MM.1S (cell line): ENCODE measurements around the gene PDCD2L.

Source experiments
- DNase-seq: peaks from one replicate; pipeline ENCODE4 v3.0.0-alpha.2; 2015
- H2AFZ ChIP-seq: fragments of 300-600 bp; sonication (generic); 2 replicates; pipeline ENCODE4 v1.6.0; 2016; ENCODE audit warnings: antibody characterized with exemption, low read length
- H3F3A ChIP-seq: fragments of 300-600 bp; sonication (generic); 2 replicates; pipeline ENCODE4 v1.6.1; 2016; ENCODE audit warnings: mild to moderate bottlenecking, antibody characterized with exemption, low read length, moderate library complexity, mixed read lengths; ENCODE audit not compliant: insufficient read depth
- H3K27ac ChIP-seq: fragments of 300-600 bp; sonication (generic); 2 replicates; pipeline ENCODE4 v1.5.1; 2016; ENCODE audit warnings: mild to moderate bottlenecking, low read length
- H3K27me3 ChIP-seq: fragments of 300-600 bp; sonication (generic); replicated peaks from 2 replicates; pipeline ENCODE4 v1.6.0; 2016; ENCODE audit warnings: low read length; ENCODE audit not compliant: insufficient read depth
- H3K36me3 ChIP-seq: fragments of 300-600 bp; sonication (generic); replicated peaks from 2 replicates; pipeline ENCODE4 v1.6.1; 2016; ENCODE audit warnings: mild to moderate bottlenecking, low read length, mixed read lengths; ENCODE audit not compliant: insufficient read depth
- H3K4me1 ChIP-seq: fragments of 300-600 bp; sonication (generic); 2 replicates; pipeline ENCODE4 v1.6.1; 2016; ENCODE audit warnings: low read length, mixed read lengths
- H3K4me2 ChIP-seq: fragments of 300-600 bp; sonication (generic); 2 replicates; pipeline ENCODE4 v1.6.0; 2016; ENCODE audit warnings: low read depth, low read length
- H3K4me3 ChIP-seq: fragments of 300-600 bp; sonication (generic); 2 replicates; pipeline ENCODE4 v1.5.1; 2016; ENCODE audit warnings: low read length, mixed read lengths
- H3K79me2 ChIP-seq: fragments of 300-600 bp; sonication (generic); 2 replicates; pipeline ENCODE4 v1.6.1; 2016; ENCODE audit warnings: mixed run types, low read length, mixed read lengths
- H3K9ac ChIP-seq: fragments of 300-600 bp; sonication (generic); 2 replicates; pipeline ENCODE4 v1.6.1; 2016; ENCODE audit warnings: low read length, mixed read lengths
- H3K9me2 ChIP-seq: fragments of 300-600 bp; sonication (generic); replicated peaks from 2 replicates; pipeline ENCODE4 v1.6.1; 2016; ENCODE audit warnings: mild to moderate bottlenecking, low read length, mixed read lengths; ENCODE audit not compliant: insufficient read depth
- H3K9me3 ChIP-seq: fragments of 300-600 bp; sonication (generic); replicated peaks from 2 replicates; pipeline ENCODE4 v1.6.1; 2016; ENCODE audit warnings: mild to moderate bottlenecking, low read length, mixed read lengths; ENCODE audit not compliant: insufficient read depth
- H4K20me1 ChIP-seq: fragments of 300-600 bp; sonication (generic); 2 replicates; pipeline ENCODE4 v1.6.1; 2016; ENCODE audit warnings: mild to moderate bottlenecking, low read length, moderate library complexity, mixed read lengths; ENCODE audit not compliant: insufficient read depth
- EZH2 ChIP-seq: fragments of 300-600 bp; sonication (generic); optimal IDR thresholded peaks from 2 replicates; pipeline ENCODE3; 2017; ENCODE audit warnings: low read depth, mild to moderate bottlenecking, antibody characterized with exemption, low read length, mixed read lengths
- EZH2phosphoT487 ChIP-seq: fragments of 300-600 bp; sonication (generic); IDR thresholded peaks from 2 replicates; pipeline ENCODE4 v1.6.1; 2018; ENCODE audit warnings: antibody characterized with exemption, low read length
- TF ChIP-seq, protein P1 (sequence below): fragments of 300-600 bp; sonication (generic); IDR thresholded peaks from 2 replicates; pipeline ENCODE4 v1.5.1; 2016; ENCODE audit warnings: antibody characterized with exemption, low read length, mixed read lengths

PDCD2L gene

DNA sequence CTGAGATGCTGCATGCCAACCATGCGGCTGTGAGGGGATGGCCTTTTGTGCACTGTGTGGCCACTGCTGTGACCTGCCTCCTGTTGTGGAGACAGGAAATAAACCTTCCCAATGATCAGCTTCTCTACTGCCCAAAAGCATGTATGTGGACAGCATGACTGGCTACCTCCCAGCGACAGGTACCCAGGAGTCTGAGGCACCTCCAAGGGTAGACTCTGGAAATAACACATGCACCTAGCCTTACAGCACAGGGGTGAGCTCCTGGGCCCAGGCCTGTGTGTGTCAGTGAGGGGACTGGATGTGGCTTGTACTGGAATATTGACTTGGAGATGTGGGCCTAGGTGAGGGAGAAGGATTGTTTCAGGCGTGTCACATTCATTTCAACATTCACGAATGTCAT, 46.8 kb upstream of the PDCD2L start:
- TF ChIP-seq EZH2phosphoT487, result no peak
- TF ChIP-seq, protein P1, sequence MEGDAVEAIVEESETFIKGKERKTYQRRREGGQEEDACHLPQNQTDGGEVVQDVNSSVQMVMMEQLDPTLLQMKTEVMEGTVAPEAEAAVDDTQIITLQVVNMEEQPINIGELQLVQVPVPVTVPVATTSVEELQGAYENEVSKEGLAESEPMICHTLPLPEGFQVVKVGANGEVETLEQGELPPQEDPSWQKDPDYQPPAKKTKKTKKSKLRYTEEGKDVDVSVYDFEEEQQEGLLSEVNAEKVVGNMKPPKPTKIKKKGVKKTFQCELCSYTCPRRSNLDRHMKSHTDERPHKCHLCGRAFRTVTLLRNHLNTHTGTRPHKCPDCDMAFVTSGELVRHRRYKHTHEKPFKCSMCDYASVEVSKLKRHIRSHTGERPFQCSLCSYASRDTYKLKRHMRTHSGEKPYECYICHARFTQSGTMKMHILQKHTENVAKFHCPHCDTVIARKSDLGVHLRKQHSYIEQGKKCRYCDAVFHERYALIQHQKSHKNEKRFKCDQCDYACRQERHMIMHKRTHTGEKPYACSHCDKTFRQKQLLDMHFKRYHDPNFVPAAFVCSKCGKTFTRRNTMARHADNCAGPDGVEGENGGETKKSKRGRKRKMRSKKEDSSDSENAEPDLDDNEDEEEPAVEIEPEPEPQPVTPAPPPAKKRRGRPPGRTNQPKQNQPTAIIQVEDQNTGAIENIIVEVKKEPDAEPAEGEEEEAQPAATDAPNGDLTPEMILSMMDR, result no peak
- no peak for TF ChIP-seq EZH2
- Histone ChIP-seq H3K4me3 (no peak overlapping the region), H3K4me1 (peaks cover 9% of the 10 kb centered on the region), H3F3A (peaks cover 15% of the 10 kb centered on the region; the same call in 1 of the 2 replicates), H3K4me2 (no peak overlapping the region), H3K79me2 (no peaks in the 10 kb centered on the region), H4K20me1 (no peaks in the 10 kb centered on the region), H3K27me3 (no peaks in the 10 kb centered on the region), H3K9ac (no peak overlapping the region), H3K27ac (no peak overlapping the region), H3K36me3 (no peaks in the 10 kb centered on the region), H2AFZ (no peak overlapping the region), H3K9me2 (no peaks in the 10 kb centered on the region), H3K9me3 (no peaks in the 10 kb centered on the region)
- DNase-seq, result no peak

DNA sequence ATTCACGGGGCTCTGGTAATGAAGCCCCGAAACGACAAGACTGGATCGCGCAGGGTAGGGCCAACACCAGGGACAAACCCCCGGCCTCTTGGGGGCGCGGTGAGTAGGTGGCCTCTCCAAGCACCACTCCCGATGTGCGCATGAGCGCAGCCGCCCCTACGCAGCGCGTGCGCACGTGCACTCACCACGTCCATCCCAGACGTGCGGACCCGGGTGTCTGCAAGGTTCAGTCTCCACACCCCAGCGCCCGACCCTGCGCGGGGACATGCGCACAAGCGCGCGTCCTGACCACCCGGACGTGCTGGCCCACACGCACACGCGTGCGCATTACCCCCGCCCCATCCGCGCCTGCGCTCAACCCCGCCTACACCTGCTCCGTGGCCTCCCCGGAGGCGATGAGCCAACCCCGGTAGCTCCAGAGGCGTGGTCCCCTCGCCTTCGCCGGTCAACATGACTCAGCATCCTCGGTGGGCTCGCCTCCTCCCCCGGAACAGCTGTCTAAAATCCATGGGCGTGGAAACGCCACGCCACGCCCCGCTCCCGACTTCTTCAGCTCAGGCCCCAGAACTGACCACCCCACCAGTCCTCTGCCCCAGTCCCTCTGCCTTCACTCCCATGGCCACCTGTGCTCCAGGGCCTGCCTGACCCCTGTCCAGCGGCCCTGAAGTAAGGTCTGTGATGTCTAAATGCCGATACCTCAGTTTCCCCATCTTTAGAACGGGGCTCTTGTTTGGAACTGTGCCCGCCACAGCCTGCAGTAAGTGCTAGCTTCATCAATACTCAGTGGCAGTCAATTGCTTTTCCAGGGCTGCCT, 44.9 kb upstream of the PDCD2L start:
- Histone ChIP-seq H3K36me3 (no peaks in the 10 kb centered on the region), H3K9me2 (no peaks in the 10 kb centered on the region), H3K27me3 (no peaks in the 10 kb centered on the region), H4K20me1 (no peaks in the 10 kb centered on the region), H2AFZ (peak overlapping the region; percentile 81), H3K27ac (peak overlapping the region; percentile 48; the same call in 1 of the 2 replicates), H3K9ac (peak overlapping the region; percentile 40; the same call in 1 of the 2 replicates), H3K79me2 (no peaks in the 10 kb centered on the region), H3K4me2 (peak overlapping the region; percentile 88), H3K4me1 (peaks cover 13% of the 10 kb centered on the region), H3K9me3 (no peaks in the 10 kb centered on the region), H3F3A (peaks cover 22% of the 10 kb centered on the region; the same call in 1 of the 2 replicates), H3K4me3 (peak overlapping the region; percentile 61)
- no peak for TF ChIP-seq EZH2phosphoT487
- TF ChIP-seq, protein P1, result peak; percentile 70
- peak; percentile 99 for DNase-seq

DNA sequence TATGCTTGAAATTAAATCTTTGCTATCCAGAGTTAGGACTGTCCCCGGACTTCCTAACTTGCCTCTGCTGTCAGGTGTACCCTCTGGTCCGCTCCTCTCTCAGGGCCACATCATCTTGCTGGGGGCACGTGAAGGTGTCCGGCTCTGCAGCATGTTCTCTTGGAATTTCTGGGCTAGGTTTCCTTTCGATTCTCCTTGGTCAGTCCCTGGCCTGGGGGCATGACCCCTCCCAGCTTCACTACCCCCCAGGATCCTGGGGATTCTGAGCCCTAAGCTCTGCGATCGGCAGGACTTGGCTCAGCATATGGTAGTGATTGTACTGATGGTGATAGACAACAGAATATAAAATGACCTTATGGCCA, 44.3 kb upstream of the PDCD2L start:
- Histone ChIP-seq H3K4me2 (peak overlapping the region; percentile 88; the same call in 1 of the 2 replicates), H3K36me3 (no peaks in the 10 kb centered on the region), H3K27me3 (no peaks in the 10 kb centered on the region), H3F3A (peaks cover 26% of the 10 kb centered on the region; the same call in 1 of the 2 replicates), H2AFZ (peak overlapping the region; percentile 81), H3K27ac (peak overlapping the region; percentile 48; the same call in 1 of the 2 replicates), H3K4me3 (peak overlapping the region; percentile 61), H3K4me1 (peaks cover 13% of the 10 kb centered on the region), H3K79me2 (no peaks in the 10 kb centered on the region), H3K9ac (no peak overlapping the region), H3K9me2 (no peaks in the 10 kb centered on the region), H4K20me1 (no peaks in the 10 kb centered on the region), H3K9me3 (no peaks in the 10 kb centered on the region)
- TF ChIP-seq, protein P1, result no peak
- no peak for DNase-seq
